ENCODE data around the gene CELF4.

Gene CELF4

DNA sequence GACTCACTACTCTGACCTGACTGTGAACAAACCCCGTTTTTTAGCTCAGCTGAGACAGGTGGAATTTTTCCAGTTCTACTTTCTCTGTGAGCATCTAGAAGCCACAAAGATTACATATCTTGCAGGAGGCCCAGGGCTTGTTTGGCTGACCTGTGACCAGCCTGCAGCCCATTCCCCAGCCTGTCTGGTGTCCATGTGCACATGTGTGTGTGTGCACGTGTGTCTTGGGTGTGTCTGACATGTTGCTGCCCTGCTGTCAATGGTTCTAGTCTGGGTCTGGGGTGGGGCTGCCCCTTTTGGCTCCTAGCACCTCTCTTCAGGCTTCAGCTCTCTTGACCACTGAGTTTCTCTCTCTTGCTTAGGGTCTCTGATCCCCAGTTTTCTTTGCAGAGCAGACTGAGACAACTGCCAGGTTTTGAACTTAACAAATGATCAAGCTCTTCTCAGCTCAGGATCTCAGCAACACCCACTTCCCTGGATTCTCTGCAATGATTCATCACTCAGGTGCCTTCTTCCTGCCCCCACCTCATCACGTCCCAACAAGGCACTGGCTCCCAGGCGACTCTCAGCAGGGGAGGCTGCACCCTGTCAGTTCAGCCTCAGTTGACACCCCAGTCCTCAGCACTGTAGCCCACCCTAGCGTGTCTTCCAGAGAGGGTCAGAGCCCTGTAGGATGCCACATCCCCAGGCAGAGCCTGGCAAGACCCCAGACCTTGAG is 130.3 kb downstream of the CELF4 start:
- no peak for DNase-seq

DNA sequence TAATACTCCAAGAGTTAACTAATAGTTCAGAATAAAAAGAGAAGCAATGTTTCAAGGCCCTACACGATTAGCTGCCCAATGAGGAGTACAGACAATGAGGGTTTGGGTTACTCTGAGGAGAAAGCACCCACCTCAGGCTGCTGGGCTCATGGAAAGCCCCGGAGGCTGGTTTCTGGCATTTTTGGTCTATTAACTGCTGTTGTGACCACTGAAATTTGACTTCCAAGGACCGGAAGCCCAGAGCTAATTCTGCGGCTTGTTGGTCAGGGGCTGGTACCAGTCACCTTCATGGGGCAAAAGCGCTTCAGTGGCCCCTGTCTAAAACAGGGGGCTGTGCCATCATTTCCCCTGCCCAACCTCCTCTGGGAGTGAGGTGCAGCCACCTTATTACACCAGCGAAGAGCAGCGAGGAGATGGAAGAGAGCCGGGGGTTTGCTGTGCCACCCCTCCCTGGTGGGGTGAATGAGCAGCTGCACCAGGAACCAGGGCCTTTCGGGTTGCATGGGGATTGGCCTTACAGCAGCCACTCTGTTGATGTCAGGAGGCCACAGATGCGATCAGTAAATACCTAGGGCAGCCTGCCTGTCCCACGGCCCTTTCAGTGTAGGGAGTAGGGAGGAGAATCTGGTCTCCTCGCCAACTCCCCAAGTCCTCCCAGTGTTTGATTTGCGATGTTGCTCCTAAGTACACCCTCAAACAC is 131.3 kb downstream of the CELF4 start:
- DNase-seq: no peak

DNA sequence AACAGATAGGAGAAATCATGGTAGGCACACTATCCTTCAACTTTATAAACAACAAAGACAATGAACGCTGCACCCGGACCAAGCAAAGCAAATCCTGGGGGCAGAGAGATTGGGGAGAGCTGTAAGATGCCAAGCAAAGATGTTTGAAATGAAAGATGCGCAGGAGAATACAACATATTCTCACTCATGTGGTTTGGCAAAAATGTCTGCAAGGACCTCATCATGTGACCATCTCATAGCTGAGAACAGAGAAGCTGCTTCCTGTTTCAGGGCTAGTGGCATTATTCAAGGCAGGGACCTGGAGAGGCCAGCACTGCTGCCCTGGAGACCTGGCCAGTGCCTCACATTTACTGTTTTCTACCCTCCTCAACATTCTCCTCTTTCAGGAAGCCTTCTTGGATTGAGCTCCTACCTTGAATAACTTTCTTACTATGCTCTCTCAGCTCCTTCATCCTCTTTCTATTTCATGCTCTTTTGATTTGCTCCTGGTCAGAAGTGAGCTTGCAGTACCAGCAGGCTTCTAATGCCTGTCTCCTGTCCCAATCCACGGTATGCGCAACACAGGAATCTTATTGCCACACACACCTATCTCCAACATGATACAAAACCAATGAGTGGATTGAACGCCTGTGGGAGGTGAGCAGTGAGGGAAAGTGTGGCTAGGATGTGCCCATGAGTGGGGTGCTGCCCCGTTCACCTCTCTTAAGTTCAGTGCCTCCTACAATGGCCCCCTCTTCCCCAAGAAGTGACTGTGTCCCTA is 133.0 kb downstream of the CELF4 start:
- DNase-seq: no peak

DNA sequence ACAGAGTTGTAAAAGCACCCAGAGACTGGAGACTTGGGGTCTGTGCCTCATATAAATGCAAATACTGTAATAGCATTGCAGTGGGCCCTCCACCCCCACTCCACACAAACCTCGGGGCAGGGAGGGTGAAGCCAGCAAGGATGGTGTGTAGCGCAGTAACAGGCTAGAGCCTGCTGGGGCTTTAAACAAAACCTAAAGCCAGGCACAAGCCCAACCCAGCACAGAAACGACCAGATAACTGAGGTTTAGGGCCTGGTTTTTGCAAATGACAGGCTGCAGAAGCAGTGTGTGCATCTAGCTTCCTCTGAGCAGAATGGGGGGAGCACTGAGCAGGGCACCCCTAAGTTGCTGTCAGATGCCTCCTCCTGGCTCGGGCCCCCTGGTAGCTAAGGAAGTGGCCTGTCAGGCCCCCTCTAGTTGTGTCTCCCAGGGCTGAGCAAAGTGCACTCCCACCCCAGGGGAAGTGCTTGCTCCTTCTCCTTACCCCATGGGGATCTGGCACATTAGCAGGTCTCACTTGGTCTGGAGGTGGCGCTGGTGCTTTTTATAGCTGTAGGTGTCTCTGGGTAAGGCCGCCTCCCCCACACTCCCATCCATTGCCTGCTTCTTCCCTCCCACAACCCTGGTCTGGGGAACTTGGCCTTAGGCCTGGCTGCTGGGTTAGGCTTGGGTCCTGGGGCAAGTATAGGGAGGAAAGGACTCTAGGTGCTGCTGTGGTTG is 135.1 kb downstream of the CELF4 start:
- DNase-seq: no peak

DNA sequence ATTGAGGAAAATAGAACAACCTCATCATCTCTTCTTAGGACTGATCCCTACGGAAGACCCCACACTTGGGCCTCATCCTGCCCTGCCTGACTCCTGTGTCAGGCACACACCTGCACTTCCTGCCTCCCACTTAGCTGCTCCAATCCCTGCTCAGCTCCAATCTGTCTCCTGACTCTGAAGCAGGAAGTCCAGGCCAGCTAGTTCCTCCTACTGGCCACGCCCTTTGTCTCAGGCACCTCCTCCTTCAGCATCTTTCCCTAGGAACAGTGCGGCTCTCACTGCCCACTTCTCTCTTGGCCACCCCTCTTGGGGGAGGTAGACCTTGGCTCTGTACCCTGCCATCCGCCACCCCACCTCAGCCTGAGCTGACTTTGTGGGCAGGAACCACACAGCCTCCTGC is 135.8 kb downstream of the CELF4 start:
- peak; percentile 7 for DNase-seq

DNA sequence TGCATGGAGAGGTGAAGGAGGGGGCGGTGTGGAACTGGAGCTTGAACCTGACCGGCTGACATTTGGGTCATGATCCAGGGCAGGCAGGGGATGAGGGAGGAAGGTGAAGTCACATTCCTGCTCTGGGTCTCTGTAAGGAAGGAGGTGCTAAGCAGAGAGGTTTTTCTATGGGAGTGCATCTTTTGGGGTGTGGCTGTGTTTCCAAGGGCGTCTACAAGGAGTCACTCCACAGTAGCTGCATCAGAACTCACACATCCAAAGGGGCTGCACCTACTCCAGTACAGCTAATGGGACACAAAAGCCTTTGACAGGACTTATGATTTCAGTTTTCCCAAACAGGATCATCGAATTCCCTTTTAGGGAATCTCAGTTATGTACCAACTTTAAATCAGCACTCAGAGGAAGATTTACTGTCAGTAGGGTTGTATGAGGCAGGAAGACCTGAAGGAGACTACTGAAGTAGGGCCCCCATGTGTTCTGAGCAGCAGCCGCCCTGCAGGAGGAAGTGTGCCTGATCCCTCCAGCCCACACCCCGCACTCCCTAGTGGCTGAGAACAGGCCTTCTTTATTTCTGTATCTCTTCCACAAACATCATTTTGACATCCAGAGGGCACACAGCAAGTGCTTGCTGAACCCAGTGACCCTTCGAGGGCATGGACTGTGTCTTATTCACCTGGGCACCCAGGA is 137.2 kb downstream of the CELF4 start:
- no peak for DNase-seq

DNA sequence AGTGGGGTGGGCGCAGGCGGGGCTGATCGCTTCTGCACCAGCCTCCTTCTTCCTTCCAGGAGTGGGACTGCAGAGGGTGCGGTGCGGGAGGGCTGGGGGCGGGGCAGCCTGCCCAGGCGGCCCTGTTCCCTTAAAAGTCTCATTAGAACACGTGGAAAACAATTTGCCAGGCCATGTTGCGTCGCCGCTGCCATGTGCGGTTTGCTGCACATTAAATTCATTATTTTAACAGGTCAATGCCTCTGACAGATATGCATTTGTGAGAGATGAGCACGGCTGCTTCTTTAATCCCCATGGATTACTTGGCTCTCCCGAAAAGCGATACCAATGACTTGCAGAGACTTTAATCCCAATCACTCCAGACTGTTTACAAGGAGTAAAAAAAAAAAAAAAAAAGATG is 139.0 kb downstream of the CELF4 start:
- no peak for DNase-seq

DNA sequence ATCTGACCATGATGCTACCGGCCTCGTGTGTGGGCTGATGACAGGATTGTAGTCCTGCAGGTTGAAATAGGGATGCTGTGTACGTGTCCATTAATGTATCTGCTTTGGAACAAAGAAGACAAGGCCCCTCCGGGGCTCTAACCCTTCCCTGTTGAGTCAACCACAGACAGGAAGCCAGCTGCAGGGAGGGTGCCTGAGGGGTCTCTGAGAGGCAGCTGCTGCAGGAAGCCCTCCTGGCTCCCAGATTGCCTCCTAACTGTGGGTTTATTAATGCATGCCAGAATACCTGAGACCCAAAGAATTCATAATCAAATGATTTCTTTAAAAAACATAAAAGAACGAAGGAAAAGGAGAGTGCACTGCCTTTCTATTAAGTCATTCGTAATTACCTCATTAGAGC is 140.4 kb downstream of the CELF4 start:
- no peak for DNase-seq

DNA sequence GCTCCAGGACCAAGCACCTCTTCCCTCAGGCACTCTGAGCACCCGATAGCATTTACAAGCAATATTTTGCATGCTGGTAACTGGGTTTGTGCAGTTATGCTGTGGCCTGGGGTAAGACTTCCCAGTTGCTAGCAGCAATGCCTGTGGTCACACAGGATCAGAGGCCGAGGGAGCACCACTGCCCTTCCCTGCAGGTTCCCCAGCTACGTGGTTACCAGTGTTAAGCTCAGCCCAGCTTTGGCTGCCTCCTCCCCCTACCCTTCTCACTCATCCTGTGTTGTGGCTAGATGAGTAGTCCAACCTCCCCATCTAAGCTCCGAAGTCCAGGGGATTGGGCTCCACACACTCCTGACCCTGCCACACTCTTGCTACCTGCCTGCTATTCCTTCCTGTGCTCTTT is 141.1 kb downstream of the CELF4 start:
- DNase-seq: no peak

DNA sequence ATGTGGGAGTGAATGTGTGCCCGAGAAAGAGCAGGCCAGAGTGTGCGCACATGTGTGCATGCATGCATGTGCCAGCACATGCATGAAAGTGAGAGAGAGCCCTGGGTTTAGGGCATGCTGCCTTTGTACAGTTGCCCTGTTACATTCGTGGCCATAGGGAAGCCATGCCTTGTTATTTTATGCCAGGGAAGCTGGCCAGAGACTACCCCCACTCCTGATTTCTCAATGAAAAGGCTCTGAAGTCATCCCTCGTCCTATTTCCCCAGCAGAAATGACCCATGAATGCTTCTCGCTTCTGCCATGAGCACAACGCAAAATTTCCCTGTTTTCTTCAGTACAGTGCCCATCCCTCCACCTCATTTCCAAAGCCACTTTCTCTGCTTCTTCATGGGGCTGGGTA is 143.0 kb downstream of the CELF4 start:
- no peak for DNase-seq

DNA sequence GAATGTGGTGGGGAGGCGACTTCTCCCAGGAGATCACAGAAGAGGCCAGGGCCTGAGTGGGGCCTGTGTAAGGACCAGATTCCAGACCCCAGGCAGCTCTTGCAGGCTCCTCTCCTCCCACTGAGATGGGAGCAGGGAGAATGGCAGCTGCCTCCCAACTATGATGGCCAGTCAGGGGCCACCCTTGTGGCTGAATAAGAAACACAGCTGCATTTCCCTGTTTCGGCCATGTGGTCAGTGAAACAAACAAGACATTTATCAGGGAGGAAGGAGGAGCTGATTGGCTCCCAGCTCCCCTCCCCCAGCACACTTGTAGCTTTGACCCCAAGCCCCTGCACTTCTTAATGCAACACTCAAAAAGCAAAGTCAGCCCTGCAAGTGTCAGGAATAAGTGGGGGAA is 143.5 kb downstream of the CELF4 start:
- no peak for DNase-seq

DNA sequence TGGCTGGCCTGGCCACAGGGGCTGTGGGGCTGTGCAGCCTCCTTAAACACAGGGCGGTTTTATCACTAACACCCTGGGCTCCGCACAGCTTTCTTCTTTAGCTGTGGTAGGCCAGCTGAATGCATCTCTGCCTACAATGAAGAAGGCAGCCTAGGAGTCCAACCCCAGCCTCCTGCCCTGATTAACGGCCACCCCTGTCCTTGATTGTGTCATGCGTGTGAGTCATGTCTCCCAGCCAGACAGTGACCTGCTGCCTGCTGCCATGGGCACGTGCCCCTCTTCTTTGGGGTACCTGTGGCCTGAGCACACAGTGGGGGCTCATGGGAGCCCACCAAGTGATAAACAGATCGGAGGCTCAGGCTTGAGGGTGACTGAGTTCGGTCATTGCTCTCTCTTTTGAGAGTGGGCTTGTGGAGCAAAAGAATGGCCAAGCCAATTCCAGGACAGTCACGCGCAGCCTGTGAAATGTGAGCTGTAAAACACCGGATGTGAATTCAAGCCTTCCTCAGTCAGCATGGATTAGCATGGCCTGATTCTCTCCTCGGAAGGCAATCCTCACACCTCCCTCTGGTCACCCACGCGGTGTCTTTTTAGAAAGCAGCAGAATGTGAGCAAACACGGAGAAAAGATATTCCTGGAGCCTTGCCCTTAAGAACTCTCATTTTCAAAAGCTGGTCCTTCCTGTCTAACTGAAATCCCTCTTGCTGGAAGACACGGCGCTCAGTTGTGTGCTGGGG is 144.1 kb downstream of the CELF4 start:
- no peak for DNase-seq

DNA sequence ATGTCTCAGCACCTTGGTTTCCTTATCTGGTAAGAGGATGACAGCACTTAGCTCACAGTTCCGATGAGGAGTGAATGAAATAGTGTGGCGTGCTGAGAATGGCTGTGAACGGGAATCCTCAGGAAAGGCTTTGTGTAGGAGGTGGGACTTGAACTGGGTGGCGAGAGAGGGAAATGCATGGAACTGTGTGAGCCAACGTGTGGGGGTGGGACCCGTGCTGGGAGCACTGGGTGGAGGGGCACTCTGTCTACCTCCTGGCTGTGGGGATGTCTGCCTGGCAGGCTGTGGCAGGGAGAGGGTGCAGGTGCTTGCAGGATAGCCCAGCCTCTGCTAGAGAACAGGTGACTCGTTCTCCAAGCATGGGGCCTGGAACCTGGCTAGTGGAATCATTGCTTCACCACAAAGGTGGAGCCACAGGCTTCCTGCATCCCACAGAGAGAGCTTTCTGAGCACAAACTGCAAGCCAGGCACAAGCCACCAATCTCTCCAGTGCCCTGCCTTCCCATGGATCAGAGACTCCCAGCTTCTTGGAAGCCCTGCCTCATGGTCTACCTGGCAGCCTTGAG is 145.2 kb downstream of the CELF4 start:
- DNase-seq: no peak

DNA sequence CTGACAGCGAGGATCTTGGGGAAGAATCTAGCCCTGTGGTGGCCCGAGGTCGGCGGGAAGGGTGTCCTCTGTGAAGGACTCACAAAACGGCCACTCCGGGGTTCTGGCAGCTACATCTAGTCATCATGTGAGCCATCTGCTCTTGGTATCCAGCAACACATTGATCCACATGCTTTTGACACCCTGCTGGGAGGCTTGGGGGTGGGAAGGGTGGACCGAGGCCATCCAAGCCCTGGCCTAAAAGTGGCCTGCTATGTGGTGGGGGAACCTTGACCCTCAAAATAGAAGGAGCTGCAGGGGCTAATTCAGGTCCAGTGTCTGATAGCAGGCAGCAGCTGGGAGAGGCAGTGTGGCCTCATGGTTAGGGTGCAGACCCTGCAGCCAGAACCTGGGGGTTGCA is 145.7 kb downstream of the CELF4 start:
- DNase-seq: no peak

DNA sequence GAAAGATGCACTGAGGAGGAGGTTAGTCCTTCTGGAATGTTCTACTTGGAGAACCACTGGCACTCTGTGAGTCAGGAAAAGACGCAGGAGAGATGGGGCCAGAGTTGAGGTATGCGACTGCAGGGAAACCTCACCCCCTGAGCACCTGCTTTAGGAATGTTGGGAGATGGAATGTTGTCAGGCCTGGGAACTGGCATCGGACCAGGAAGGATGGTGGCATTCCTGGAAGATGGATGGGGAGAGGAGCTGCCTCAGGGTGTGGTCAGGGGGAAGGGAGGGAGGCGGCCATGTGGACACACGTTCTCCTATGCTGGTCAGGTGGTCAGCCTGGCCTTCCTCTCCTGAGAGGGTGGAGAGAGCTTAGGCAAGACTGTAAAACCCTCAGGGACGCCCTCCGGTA is 146.3 kb downstream of the CELF4 start:
- no peak for DNase-seq

DNA sequence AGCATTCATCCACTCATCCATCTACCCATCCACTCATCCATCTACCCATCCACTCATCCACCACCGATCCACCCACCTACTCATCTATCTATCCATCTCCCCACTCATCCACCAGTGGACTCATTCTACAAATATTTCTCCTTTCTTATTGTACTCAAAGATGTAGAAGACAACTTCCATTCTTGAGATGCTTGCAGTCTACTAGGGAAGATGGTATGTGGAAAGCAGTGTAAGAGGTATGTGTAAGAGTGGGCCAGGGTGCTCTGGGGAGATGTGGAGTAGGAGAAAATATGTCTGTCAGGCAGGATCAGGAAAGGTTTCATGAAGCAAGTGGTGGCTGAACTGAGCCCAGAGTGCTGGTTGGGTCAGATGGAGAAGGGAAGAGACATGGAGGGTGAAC is 150.8 kb downstream of the CELF4 start:
- DNase-seq: no peak

DNA sequence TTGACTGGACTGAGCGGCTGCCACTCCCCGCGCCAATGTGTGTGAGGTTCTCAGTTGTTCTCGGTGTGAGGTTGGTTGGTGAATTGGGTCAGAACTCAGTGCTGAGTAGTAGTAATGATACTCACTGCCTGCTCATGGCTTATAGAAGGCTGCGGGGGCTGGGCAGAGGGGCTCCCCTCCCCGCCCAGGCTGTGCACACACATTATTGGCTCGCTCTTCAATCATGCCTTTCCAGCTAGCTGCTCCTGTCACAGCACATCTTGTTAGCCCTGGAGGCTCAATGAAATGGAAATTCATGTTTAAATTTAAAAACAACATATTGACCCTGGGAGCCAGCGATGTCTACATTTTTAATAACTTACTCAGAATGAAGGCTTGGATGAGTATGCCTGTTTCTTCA is 152.8 kb downstream of the CELF4 start:
- no peak for DNase-seq

DNA sequence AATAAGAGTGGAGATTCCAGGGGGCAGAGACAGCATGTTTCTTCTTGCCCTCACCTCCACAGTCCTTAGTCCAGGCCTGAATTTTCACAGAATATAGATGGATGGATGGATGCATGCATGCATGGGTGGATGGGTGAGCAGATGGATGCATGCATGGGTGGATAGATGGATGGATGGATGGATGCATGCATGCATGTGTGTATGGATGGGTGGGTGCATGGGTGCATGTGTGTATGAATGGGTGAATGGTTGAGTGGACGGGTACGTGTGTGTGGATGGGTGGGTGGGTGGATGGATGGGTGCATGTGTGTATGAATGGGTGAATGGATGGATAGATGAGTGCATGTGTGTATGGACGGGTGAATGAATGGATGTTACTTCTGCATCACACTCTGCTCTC is 153.3 kb downstream of the CELF4 start:
- DNase-seq: no peak

DNA sequence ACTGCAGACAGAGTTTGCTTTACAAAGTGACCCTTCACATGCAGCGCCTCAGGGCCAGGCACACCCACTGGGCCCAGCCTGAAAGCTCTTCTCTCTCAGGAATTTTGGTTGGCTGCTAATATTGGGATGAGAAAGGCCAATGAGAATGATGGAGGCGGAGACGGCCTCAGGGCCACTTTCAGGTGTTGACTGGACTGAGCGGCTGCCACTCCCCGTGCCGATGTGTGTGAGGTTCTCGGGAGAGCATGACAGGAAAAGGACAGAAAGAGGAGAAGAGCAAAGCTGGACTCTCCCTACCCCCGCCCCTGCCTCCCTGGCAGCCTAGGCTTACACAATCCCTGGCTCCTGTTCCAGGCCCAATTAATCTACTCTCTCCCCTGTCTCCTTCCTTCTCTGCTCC is 155.7 kb downstream of the CELF4 start:
- no peak for DNase-seq

DNA sequence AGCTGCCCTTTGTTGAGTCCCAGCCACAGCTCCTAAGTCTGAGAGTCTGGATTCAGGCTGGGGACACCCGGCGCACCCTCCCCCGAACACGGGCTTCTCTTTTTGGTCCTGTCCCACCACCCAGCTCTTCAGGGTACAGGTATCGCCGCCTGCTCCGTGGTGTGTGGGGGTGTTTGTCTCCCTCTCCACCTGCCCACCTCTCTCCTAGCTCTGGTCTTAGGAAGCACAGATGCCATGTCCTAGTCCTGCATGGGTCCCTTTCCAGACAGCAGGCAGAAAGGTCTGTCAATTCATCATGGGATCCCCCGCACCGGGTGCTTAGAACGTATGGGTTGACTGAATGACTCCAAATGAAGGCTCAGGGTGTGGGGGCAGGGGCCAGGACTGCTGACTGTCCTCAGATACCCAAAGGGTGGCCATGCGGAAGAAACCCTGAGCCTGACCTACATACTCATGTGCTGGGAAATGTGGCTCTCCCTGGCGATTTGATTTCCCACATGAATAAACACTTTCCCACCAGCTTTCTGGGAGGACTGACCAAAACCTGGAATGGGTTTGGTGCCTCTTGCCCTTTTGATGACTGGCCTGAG is 156.8 kb downstream of the CELF4 start:
- DNase-seq: no peak

DNA sequence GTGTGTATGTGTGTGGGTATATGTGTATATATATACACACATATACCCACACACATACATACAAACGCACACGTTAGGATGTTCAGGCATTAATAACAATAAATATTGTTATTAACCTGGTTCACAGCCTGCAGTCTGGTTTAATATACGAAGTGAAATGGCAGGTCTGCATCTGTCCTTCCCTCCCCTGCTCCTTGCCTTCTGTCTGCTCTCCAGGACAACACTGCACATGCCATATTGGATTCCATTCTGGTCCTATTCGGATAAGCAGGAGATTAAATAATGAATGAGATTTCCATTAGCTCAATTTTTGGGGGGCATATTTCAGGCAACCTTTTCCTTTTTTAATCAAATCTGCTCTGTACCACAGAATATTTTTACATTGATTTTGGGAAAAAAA is 158.0 kb downstream of the CELF4 start:
- DNase-seq: no peak
